ENCODE measurements around the gene VAPA.
"Not testable (repeated sequence)": the region's sequence is repeated elsewhere in the genome, so short reads cannot be mapped to it uniquely, and the experiment has no call there.

The VAPA gene

GRCh38 chr18:9897129-9897528 is 16.7 kb upstream of the VAPA start:
- Histone ChIP-seq H3K27me3 (ENCODE audit: insufficient read depth, poor library complexity, severe bottlenecking) (no peaks in the 10 kb centered on the region), H3K27ac (replicated peaks) (no peak overlapping the region), H3K4me3 (replicated peaks; ENCODE audit: insufficient read depth, low read length) (no peak overlapping the region)
- TF ChIP-seq GABPA (IDR thresholded peaks at IDR 0.05; ENCODE audit: low read depth), result no peak
- TF ChIP-seq CTCF (IDR thresholded peaks at IDR 0.05; ENCODE audit: insufficient read depth, low read length), result no peak
- TF ChIP-seq SPI1 (IDR thresholded peaks at IDR 0.05; ENCODE audit: borderline replicate concordance, low read depth), result no peak
- TF ChIP-seq POLR2AphosphoS5 (IDR thresholded peaks at IDR 0.05; ENCODE audit: low read depth), result no peak
- TF ChIP-seq REST (IDR thresholded peaks at IDR 0.05; ENCODE audit: insufficient replicate concordance, low read depth), result no peak
- no peak for DNase-seq (ENCODE audit: low read depth in 1 of 2, low spot score in 1 of 2)

GRCh38 chr18:9897787-9898291 is 16.0 kb upstream of the VAPA start:
- H3K27ac ChIP-seq (replicated peaks); DNase-seq (ENCODE audit: low read depth in 1 of 2, low spot score in 1 of 2); H3K4me3 ChIP-seq (replicated peaks; ENCODE audit: insufficient read depth, low read length); H3K27me3 ChIP-seq (ENCODE audit: insufficient read depth, poor library complexity, severe bottlenecking): not testable (repeated sequence)

- H3K4me3 ChIP-seq (replicated peaks; ENCODE audit: insufficient read depth, low read length), result no peak overlapping the region
- DNase-seq (ENCODE audit: low read depth in 1 of 2, low spot score in 1 of 2), result peak; percentile 38 to 74
- no peaks in the 10 kb centered on the region for H3K27me3 ChIP-seq (ENCODE audit: insufficient read depth, poor library complexity, severe bottlenecking)
- TF ChIP-seq SPI1 (IDR thresholded peaks at IDR 0.05; ENCODE audit: borderline replicate concordance, low read depth), result no peak
- no peak for TF ChIP-seq REST (IDR thresholded peaks at IDR 0.05; ENCODE audit: insufficient replicate concordance, low read depth)
- no peak for TF ChIP-seq GABPA (IDR thresholded peaks at IDR 0.05; ENCODE audit: low read depth)
- no peak for TF ChIP-seq POLR2AphosphoS5 (IDR thresholded peaks at IDR 0.05; ENCODE audit: low read depth)
- TF ChIP-seq CTCF (IDR thresholded peaks at IDR 0.05; ENCODE audit: insufficient read depth, low read length), result no peak
- H3K27ac ChIP-seq (replicated peaks), result 0 out of 2 replicates have a peak overlapping the region, but pooled peaks have one; percentile 3
Measured at GRCh38 chr18:9898792-9899549, 14.8 kb upstream of the VAPA start.

GRCh38 chr18:9899550-9899930 is 14.3 kb upstream of the VAPA start:
- H3K27ac ChIP-seq (replicated peaks); H3K4me3 ChIP-seq (replicated peaks; ENCODE audit: insufficient read depth, low read length); DNase-seq (ENCODE audit: low read depth in 1 of 2, low spot score in 1 of 2); H3K27me3 ChIP-seq (ENCODE audit: insufficient read depth, poor library complexity, severe bottlenecking): not testable (repeated sequence)

- no peak overlapping the region for H3K4me3 ChIP-seq (replicated peaks; ENCODE audit: insufficient read depth, low read length)
- DNase-seq (ENCODE audit: low read depth in 1 of 2, low spot score in 1 of 2), result no peak
- H3K27ac ChIP-seq (replicated peaks), result no peak overlapping the region
- H3K27me3 ChIP-seq (ENCODE audit: insufficient read depth, poor library complexity, severe bottlenecking), result no peaks in the 10 kb centered on the region
- TF ChIP-seq GABPA (IDR thresholded peaks at IDR 0.05; ENCODE audit: low read depth) (no peak), POLR2AphosphoS5 (IDR thresholded peaks at IDR 0.05; ENCODE audit: low read depth) (no peak), SPI1 (IDR thresholded peaks at IDR 0.05; ENCODE audit: borderline replicate concordance, low read depth) (no peak), CTCF (IDR thresholded peaks at IDR 0.05; ENCODE audit: insufficient read depth, low read length) (no peak), REST (IDR thresholded peaks at IDR 0.05; ENCODE audit: insufficient replicate concordance, low read depth) (no peak)
Measured at GRCh38 chr18:9900699-9901098, 13.1 kb upstream of the VAPA start.
